GM21526 (cell line): ENCODE measurements around the gene NXPH3.
"Not testable (repeated sequence)": the region's sequence is repeated elsewhere in the genome, so short reads cannot be mapped to it uniquely, and the experiment has no call there.

Source experiments
- ATAC-seq: cut with Tn5 transposase; IDR thresholded peaks from one replicate; pipeline ENCODE4 v1.9.1; 2021; ENCODE audit warnings: moderate library complexity; ENCODE audit not compliant: unreplicated experiment, low FRiP score

The NXPH3 gene

GRCh38 chr17:49575679-49576087, at the start of gene NXPH3:
Gene NXPH3 (plus strand): TSS chr17:49575871. CDS start chr17:49576220, 349 bp downstream.
- ATAC-seq, result no peak

GRCh38 chr17:49527927-49528651, 47.6 kb upstream of the NXPH3 start:
- ATAC-seq, result no peak

- no peak for ATAC-seq
These were observed 46.7 kb upstream of the NXPH3 start for GRCh38 chr17:49528966-49529365.

GRCh38 chr17:49530118-49530517, 45.6 kb upstream of the NXPH3 start:
- no peak for ATAC-seq

GRCh38 chr17:49543860-49544259, 31.8 kb upstream of the NXPH3 start:
- no peak for ATAC-seq

GRCh38 chr17:49545007-49545660, 30.5 kb upstream of the NXPH3 start:
- no peak for ATAC-seq

- ATAC-seq, result no peak
These were observed 29.7 kb upstream of the NXPH3 start for GRCh38 chr17:49545806-49546545.

GRCh38 chr17:49546546-49547535, 28.8 kb upstream of the NXPH3 start:
- no peak for ATAC-seq

GRCh38 chr17:49547566-49547965, 28.1 kb upstream of the NXPH3 start:
- no peak for ATAC-seq

- ATAC-seq, result no peak
These were observed 27.6 kb upstream of the NXPH3 start for GRCh38 chr17:49548051-49548505.

- no peak for ATAC-seq
These were observed 27.0 kb upstream of the NXPH3 start for GRCh38 chr17:49548506-49549310.

- ATAC-seq, result no peak
These were observed 26.4 kb upstream of the NXPH3 start for GRCh38 chr17:49549311-49549605.

GRCh38 chr17:49549691-49550678, 25.7 kb upstream of the NXPH3 start:
- ATAC-seq, result no peak

GRCh38 chr17:49550764-49551163, 24.9 kb upstream of the NXPH3 start:
- ATAC-seq, result not testable (repeated sequence)

- no peak for ATAC-seq
These were observed 24.2 kb upstream of the NXPH3 start for GRCh38 chr17:49551221-49552069.

- ATAC-seq, result no peak
These were observed 23.5 kb upstream of the NXPH3 start for GRCh38 chr17:49552070-49552751.
